Fibroblast of the aortic adventitia (primary cell): Measurements from ENCODE around the gene ALAD. TPM values are rescaled to one million over a fixed set of nuclear protein-coding genes. Genes with fewer than 3 reads are reported as not detected.

Experiments
- DNase-seq: peaks from one replicate; pipeline ENCODE4 v3.0.0-alpha.2; 2010; ENCODE audit warnings: low read depth
- H3K4me3 ChIP-seq: 2 replicates; pipeline ENCODE4 v1.5.1; 2011; ENCODE audit warnings: low read depth, mild to moderate bottlenecking, control low read depth, low read length, moderate library complexity
- CTCF ChIP-seq: IDR thresholded peaks from 2 replicates; pipeline ENCODE4 v1.5.1; 2011; ENCODE audit warnings: mild to moderate bottlenecking, low read length, control low read depth, inconsistent platforms; ENCODE audit not compliant: insufficient read depth
- total RNA-seq: library from RNA; depleted of rRNA; stranded (reverse); fragments of >200 nt; gene quantifications from 2 replicates; pipeline ENCODE4 v1.2.3, GENCODE V29; 2012; ENCODE audit warnings: low replicate concordance

The ALAD gene
- total RNA-seq, 1 donor, result 17.0 TPM

DNA sequence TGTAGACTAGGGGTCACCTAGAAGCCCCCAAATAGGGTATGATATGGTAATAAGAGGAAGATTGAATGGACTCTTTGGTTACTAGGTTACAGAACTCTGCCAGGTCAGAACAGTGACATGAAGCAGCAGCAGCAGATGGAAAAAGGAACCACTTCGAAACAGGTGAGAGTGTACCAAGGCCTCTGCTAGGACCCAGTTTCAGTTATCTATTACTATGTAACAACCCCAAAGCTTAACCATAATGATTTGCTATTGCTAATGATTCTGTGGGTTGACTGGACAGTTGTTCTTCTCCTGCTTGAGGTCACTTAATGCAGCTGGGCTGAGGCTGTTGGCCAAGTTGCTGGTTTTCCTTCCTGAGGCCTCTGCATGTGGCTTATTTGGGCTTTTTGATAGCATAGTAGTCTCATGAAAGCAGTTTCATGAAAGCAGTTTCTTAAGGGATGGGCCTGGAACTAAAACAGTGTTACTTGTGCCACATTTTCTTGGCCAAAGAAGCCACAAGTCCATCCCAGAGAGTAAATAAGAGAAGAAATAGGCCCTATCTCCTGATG is 27.1 kb upstream of the ALAD start:
- TF ChIP-seq CTCF, result no peak
- no peak for DNase-seq
- H3K4me3 ChIP-seq, result no peak overlapping the region

GRCh38 chr9:113427629-113428028 is 26.5 kb upstream of the ALAD start:
- H3K4me3 ChIP-seq, result no peak overlapping the region
- DNase-seq, result peak; percentile 46
- no peak for TF ChIP-seq CTCF

DNA sequence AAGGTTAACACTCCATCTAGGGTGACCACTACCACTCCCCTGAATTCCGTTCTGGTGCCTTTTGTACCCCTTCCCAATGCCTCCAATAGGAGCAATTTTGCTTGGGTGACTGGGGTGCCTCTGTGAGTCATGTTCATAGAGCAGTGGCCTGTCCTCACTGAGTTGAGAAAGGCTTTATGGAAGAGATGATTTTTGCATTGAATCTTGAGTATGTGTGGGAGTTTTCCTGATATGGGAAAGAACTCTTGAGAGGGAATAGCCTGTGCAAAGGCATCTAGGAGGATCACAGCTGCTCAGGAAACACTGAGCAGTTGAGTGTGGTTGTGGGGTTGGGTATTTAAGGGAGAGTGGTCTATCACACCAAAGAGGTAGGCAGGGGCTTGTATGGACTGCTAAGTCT is 25.6 kb upstream of the ALAD start:
- TF ChIP-seq CTCF, result no peak
- no peak for DNase-seq
- H3K4me3 ChIP-seq, result no peak overlapping the region

- TF ChIP-seq CTCF, result no peak
- DNase-seq, result no peak
- H3K4me3 ChIP-seq, result no peak overlapping the region
These were observed 24.0 kb upstream of the ALAD start for GRCh38 chr9:113425072-113425471.

DNA sequence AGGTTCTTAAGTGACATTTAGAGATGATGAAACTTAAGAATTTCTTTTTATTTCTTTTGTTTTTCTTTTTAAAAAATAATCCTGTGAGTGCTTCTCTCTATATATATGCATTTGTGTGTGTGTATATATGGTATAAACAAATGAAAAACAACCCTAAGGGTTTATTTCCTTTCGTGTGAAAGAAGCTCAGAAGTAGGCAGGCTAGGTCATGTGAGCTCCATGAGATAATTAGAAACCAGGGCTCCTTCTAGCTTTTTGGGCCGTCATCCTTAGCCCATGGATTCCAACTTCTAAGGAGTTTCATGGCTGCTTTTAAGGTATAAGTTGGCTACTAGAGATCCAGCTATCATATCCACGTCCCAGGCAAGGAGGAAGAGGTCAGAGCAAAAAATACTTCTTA is 20.6 kb upstream of the ALAD start:
- no peak for DNase-seq
- no peak overlapping the region for H3K4me3 ChIP-seq
- TF ChIP-seq CTCF, result no peak

DNA sequence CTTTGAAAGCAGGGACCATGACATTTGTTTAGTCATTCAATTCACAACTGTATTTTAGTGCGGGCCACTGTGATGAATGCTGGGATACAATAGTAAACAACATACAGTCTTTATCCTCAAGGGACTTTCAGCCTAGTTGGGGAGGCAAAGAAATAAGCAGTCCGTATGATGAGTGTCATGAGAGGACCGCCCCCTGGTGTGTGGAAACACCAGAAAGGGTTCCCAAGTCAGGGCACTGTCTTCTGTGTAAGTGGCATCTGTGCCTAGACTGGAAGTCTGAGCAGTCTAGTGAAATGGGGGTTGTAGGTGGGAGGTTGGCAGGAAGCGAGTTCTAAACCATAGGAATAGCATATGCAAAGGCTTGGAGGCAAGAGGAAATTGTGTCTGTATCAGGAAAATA is 16.3 kb upstream of the ALAD start:
- no peak for DNase-seq
- no peak for TF ChIP-seq CTCF
- H3K4me3 ChIP-seq, result no peak overlapping the region

DNA sequence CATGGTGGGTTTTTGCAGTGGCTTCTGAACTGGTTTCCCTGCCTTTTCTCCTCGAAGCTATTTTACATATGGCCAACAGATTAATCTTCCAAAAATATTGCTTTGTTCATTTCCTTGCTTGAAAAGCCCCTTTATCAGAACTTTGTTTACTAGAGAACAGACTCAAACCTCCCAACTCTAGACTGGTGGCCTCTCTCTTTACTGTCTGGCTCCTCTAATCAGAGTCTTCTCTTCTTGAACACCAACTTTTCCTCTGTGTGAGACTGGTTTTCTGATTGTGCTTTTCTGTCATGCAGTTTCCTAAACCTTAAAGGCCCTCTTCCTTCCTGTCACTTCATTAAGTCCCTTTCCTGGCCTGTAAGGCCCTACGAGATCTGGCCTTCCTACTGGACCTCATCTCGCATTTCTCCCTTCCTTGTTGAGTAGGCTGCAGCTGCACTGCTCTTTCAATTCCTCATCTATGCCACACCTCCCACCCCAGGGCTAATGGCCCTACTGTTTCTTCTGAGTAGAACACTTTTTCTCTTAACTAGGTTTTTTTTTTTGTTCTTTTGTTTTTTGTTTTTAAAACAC is 15.2 kb upstream of the ALAD start:
- H3K4me3 ChIP-seq, result no peak overlapping the region
- no peak for TF ChIP-seq CTCF
- no peak for DNase-seq
